Trophoblast cell (in vitro differentiated cells and primary cell): ENCODE results near the gene APOA4.

ENCODE experiments used
- DNase-seq, 2 donors: peaks; one replicate each; pipeline ENCODE4 v3.0.0-alpha.2; 2016
- H2AFZ ChIP-seq: 2 replicates; pipeline ENCODE4 v1.6.1; 2013; ENCODE audit warnings: low read length, moderate library complexity, mild to moderate bottlenecking; ENCODE audit not compliant: insufficient read depth, poor library complexity
- H2AK5ac ChIP-seq: 2 replicates; pipeline ENCODE4 v1.6.1; 2013; ENCODE audit warnings: mild to moderate bottlenecking, low read length
- H2BK120ac ChIP-seq: 2 replicates; pipeline ENCODE4 v1.6.1; 2013; ENCODE audit warnings: low read length, mild to moderate bottlenecking, moderate library complexity; ENCODE audit not compliant: insufficient read depth, poor library complexity
- H2BK12ac ChIP-seq: 2 replicates; pipeline ENCODE4 v1.6.1; 2013; ENCODE audit warnings: mild to moderate bottlenecking, low read length, moderate library complexity
- H2BK5ac ChIP-seq: 2 replicates; pipeline ENCODE4 v1.6.1; 2013; ENCODE audit warnings: low read length, low read depth, moderate library complexity, mild to moderate bottlenecking; ENCODE audit not compliant: poor library complexity
- H3K14ac ChIP-seq: 2 replicates; pipeline ENCODE4 v1.6.1; 2013; ENCODE audit warnings: mild to moderate bottlenecking, low read length
- H3K18ac ChIP-seq: 2 replicates; pipeline ENCODE4 v1.6.1; 2013; ENCODE audit warnings: mild to moderate bottlenecking, low read length
- H3K23ac ChIP-seq: 2 replicates; pipeline ENCODE4 v1.6.1; 2013; ENCODE audit warnings: low read length
- H3K27ac ChIP-seq: 2 replicates; pipeline ENCODE4 v1.5.1; 2013; ENCODE audit warnings: low read depth, mild to moderate bottlenecking, inconsistent platforms, low read length, moderate library complexity
- H3K27me3 ChIP-seq: 2 replicates; pipeline ENCODE4 v1.6.1; 2013; ENCODE audit warnings: inconsistent platforms, mild to moderate bottlenecking, low read length, moderate library complexity; ENCODE audit not compliant: insufficient read depth
- H3K36me3 ChIP-seq, 2 experiments: 1 replicate in 1 of 2; 2 replicates in 1 of 2; pipeline ENCODE4 v1.6.1; 2013; ENCODE audit warnings: low read length in 2 of 2, mild to moderate bottlenecking in 2 of 2, moderate library complexity in 1 of 2; ENCODE audit not compliant: insufficient read depth in 2 of 2, control insufficient read depth in 1 of 2
- H3K4ac ChIP-seq: 2 replicates; pipeline ENCODE4 v1.6.1; 2013; ENCODE audit warnings: low read depth, mild to moderate bottlenecking, low read length, moderate library complexity
- H3K4me1 ChIP-seq, 2 experiments: 1 replicate in 1 of 2; 2 replicates in 1 of 2; pipeline ENCODE4 v1.6.1; 2013; ENCODE audit warnings: low read length in 2 of 2, mild to moderate bottlenecking in 2 of 2, moderate library complexity in 1 of 2; ENCODE audit not compliant: insufficient read depth in 2 of 2, control insufficient read depth in 1 of 2
- H3K4me2 ChIP-seq: 2 replicates; pipeline ENCODE4 v1.6.1; 2013; ENCODE audit warnings: inconsistent platforms, mild to moderate bottlenecking, low read length, moderate library complexity
- H3K4me3 ChIP-seq: 2 replicates; pipeline ENCODE4 v1.5.1; 2013; ENCODE audit warnings: mild to moderate bottlenecking, low read depth, low read length, inconsistent platforms
- H3K79me1 ChIP-seq: one replicate; pipeline ENCODE4 v1.6.1; 2013; ENCODE audit warnings: low read length
- H3K79me2 ChIP-seq: 2 replicates; pipeline ENCODE4 v1.6.1; 2013; ENCODE audit warnings: low read length, mild to moderate bottlenecking; ENCODE audit not compliant: control insufficient read depth, insufficient read depth, poor library complexity
- H3K9ac ChIP-seq: 2 replicates; pipeline ENCODE4 v1.6.1; 2013; ENCODE audit warnings: mild to moderate bottlenecking, low read length
- H3K9me3 ChIP-seq: 2 replicates; pipeline ENCODE4 v1.6.1; 2013; ENCODE audit warnings: low read depth, mild to moderate bottlenecking, control low read depth, inconsistent platforms, low read length; ENCODE audit not compliant: insufficient read depth
- H4K12ac ChIP-seq: 2 replicates; pipeline ENCODE4 v1.6.1; 2013; ENCODE audit warnings: low read depth, mild to moderate bottlenecking, low read length, moderate library complexity
- H4K8ac ChIP-seq: 2 replicates; pipeline ENCODE4 v1.6.1; 2013; ENCODE audit warnings: low read depth, mild to moderate bottlenecking, low read length, moderate library complexity
- H4K91ac ChIP-seq: one replicate; pipeline ENCODE4 v1.6.1; 2013; ENCODE audit warnings: low read depth, mild to moderate bottlenecking, low read length, moderate library complexity
- WGBS: extraction: QIAGEN DNeasy Blood & Tissue Kit; methylation state at CpG from one replicate; pipeline ENCODE4 v1.1.7; 2013; ENCODE audit warnings: missing lambda C conversion rate; ENCODE audit not compliant: insufficient read length, insufficient coverage; ENCODE audit errors: extremely low coverage; 5-methylcytosine and 5-hydroxymethylcytosine counted together

Gene APOA4

GRCh38 chr11:116782728-116783127 is 40.4 kb downstream of the APOA4 start:
- Histone ChIP-seq H4K8ac (no peak overlapping the region), H3K9ac (no peak overlapping the region), H3K4ac (no peak overlapping the region), H3K79me2 (peaks cover 5% of the 10 kb centered on the region), H2BK5ac (no peak overlapping the region), H2BK120ac (no peak overlapping the region), H3K4me1 (peaks cover 4% of the 10 kb centered on the region in 2 experiments), H3K79me1 (peaks cover 2% of the 10 kb centered on the region), H3K14ac (no peak overlapping the region), H4K12ac (no peak overlapping the region), H3K18ac (no peak overlapping the region), H3K4me3 (no peak overlapping the region), H3K23ac (no peak overlapping the region), H4K91ac (no peak overlapping the region), H3K36me3 (peaks cover 34 to 55% of the 10 kb centered on the region in 2 experiments), H3K9me3 (peaks cover 2% of the 10 kb centered on the region), H2BK12ac (no peak overlapping the region), H3K27ac (no peak overlapping the region), H2AK5ac (no peak overlapping the region), H3K4me2 (no peak overlapping the region), H3K27me3 (no peaks in the 10 kb centered on the region), H2AFZ (no peak overlapping the region)
- DNase-seq, result peak in 1 of 2 donors; percentile 23
- WGBS, result no CpG with 5 or more reads among the region's 4 CpGs

- Histone ChIP-seq H3K27ac (no peak overlapping the region), H3K23ac (no peak overlapping the region), H3K4ac (no peak overlapping the region), H3K9me3 (no peaks in the 10 kb centered on the region), H2AFZ (no peak overlapping the region), H3K9ac (no peak overlapping the region), H3K4me3 (no peak overlapping the region), H3K14ac (no peak overlapping the region), H4K91ac (no peak overlapping the region), H2BK12ac (no peak overlapping the region), H3K27me3 (no peaks in the 10 kb centered on the region), H3K79me2 (no peaks in the 10 kb centered on the region), H2BK120ac (no peak overlapping the region), H2BK5ac (no peak overlapping the region), H4K8ac (no peak overlapping the region), H3K18ac (no peak overlapping the region), H3K79me1 (no peaks in the 10 kb centered on the region), H3K36me3 (peaks cover 20 to 37% of the 10 kb centered on the region in 2 experiments), H3K4me2 (no peak overlapping the region), H2AK5ac (no peak overlapping the region), H3K4me1 (no peaks in the 10 kb centered on the region), H4K12ac (no peak overlapping the region)
- DNase-seq, result no peak
- no CpG with 5 or more reads among the region's 4 CpGs for WGBS
Observed at GRCh38 chr11:116778556-116778955, 44.5 kb downstream of the APOA4 start.

GRCh38 chr11:116777056-116777455 is 46.0 kb downstream of the APOA4 start:
- H3K79me1 ChIP-seq, result peaks cover 5% of the 10 kb centered on the region
- DNase-seq, result peak in 1 of 2 donors; percentile 54
- no peak overlapping the region for H2BK12ac ChIP-seq
- H4K8ac ChIP-seq, result no peak overlapping the region
- no peak overlapping the region for H3K14ac ChIP-seq
- H3K4me2 ChIP-seq, result no peak overlapping the region
- peaks cover 5% of the 10 kb centered on the region for H3K79me2 ChIP-seq
- H3K36me3 ChIP-seq, result peaks cover 14 to 25% of the 10 kb centered on the region in 2 experiments
- no peak overlapping the region for H4K12ac ChIP-seq
- H3K4me3 ChIP-seq, result no peak overlapping the region
- H2BK5ac ChIP-seq, result no peak overlapping the region
- no peak overlapping the region for H2BK120ac ChIP-seq
- H3K4me1 ChIP-seq, result no peaks in the 10 kb centered on the region
- no peak overlapping the region for H3K4ac ChIP-seq
- no peak overlapping the region for H4K91ac ChIP-seq
- no peak overlapping the region for H3K23ac ChIP-seq
- no peak overlapping the region for H2AFZ ChIP-seq
- H3K9me3 ChIP-seq, result no peaks in the 10 kb centered on the region
- H3K27ac ChIP-seq, result no peak overlapping the region
- H3K9ac ChIP-seq, result no peak overlapping the region
- WGBS, result no CpG with 5 or more reads among the region's 7 CpGs
- H2AK5ac ChIP-seq, result no peak overlapping the region
- H3K18ac ChIP-seq, result no peak overlapping the region
- H3K27me3 ChIP-seq, result no peaks in the 10 kb centered on the region

- peak in 1 of 2 donors; percentile 23 for DNase-seq
- peaks cover 9 to 22% of the 10 kb centered on the region in 2 experiments for H3K36me3 ChIP-seq
- peaks cover 5% of the 10 kb centered on the region for H3K79me1 ChIP-seq
- no peak overlapping the region for H4K91ac ChIP-seq
- H3K18ac ChIP-seq, result no peak overlapping the region
- no peak overlapping the region for H3K4ac ChIP-seq
- no peak overlapping the region for H3K14ac ChIP-seq
- H3K9ac ChIP-seq, result no peak overlapping the region
- H3K79me2 ChIP-seq, result peaks cover 5% of the 10 kb centered on the region
- no peak overlapping the region for H3K23ac ChIP-seq
- H3K4me3 ChIP-seq, result no peak overlapping the region
- no peak overlapping the region for H3K27ac ChIP-seq
- no peak overlapping the region for H2BK5ac ChIP-seq
- H3K27me3 ChIP-seq, result no peaks in the 10 kb centered on the region
- no peaks in the 10 kb centered on the region for H3K9me3 ChIP-seq
- no peak overlapping the region for H2AFZ ChIP-seq
- no peak overlapping the region for H2AK5ac ChIP-seq
- H2BK120ac ChIP-seq, result no peak overlapping the region
- H4K12ac ChIP-seq, result no peak overlapping the region
- H4K8ac ChIP-seq, result no peak overlapping the region
- H3K4me1 ChIP-seq, result peaks cover 3 to 5% of the 10 kb centered on the region in 2 experiments
- no peak overlapping the region for H2BK12ac ChIP-seq
- H3K4me2 ChIP-seq, result no peak overlapping the region
Observed at GRCh38 chr11:116776522-116776984, 46.6 kb downstream of the APOA4 start.
